H1 (cell line): ENCODE results near the gene G3BP1. TPM values are rescaled to one million over a fixed set of nuclear protein-coding genes. Genes with fewer than 3 reads are reported as not detected.

Experiments used
- CTCF ChIA-PET: fragments of 300-600 bp; sonication (Branson Sonifier 250); formaldehyde crosslinking; loops from one replicate; lab custom pipeline; 2021; ENCODE audit not compliant: partially characterized antibody; lab: Charles Lee
- POLR2A ChIA-PET: fragments of 300-600 bp; sonication (Branson Sonifier 250); formaldehyde crosslinking; loops from one replicate; lab custom pipeline; 2021; ENCODE audit warnings: inconsistent platforms; ENCODE audit not compliant: partially characterized antibody; lab: Charles Lee
- DNase-seq, 2 experiments: peaks; one replicate each; pipeline versions ENCODE4 v3.0.0 to v3.0.0-alpha.2; 2010 to 2022; ENCODE audit warnings: low spot score in 2 of 2, low read depth in 1 of 2, mixed read lengths in 1 of 2
- FAIRE-seq: peaks from 2 replicates; lab custom pipeline; 2011; peaks lifted over from hg19 to GRCh38; lab: Jason Lieb, UNC
- H2AFZ ChIP-seq: 2 replicates; pipeline ENCODE4 v1.8.1; 2012; ENCODE audit warnings: low read length, inconsistent platforms
- H2AK5ac ChIP-seq: 2 replicates; pipeline ENCODE4 v1.6.1; 2013; ENCODE audit warnings: low read depth, low read length
- H2BK120ac ChIP-seq: replicated peaks from 2 replicates; pipeline ENCODE3; 2013; ENCODE audit warnings: low read depth, low read length, inconsistent platforms
- H2BK12ac ChIP-seq: 2 replicates; pipeline ENCODE4 v1.6.1; 2013; ENCODE audit warnings: low read depth, low read length
- H2BK15ac ChIP-seq: 2 replicates; pipeline ENCODE4 v1.6.1; 2013; ENCODE audit warnings: low read length
- H2BK20ac ChIP-seq: 2 replicates; pipeline ENCODE4 v1.6.1; 2013; ENCODE audit warnings: low read length
- H2BK5ac ChIP-seq: 2 replicates; pipeline ENCODE4 v1.6.1; 2013; ENCODE audit warnings: low read depth, low read length
- H3K14ac ChIP-seq: 2 replicates; pipeline ENCODE4 v1.6.1; 2013; ENCODE audit warnings: inconsistent platforms; ENCODE audit not compliant: insufficient read length
- H3K18ac ChIP-seq: 2 replicates; pipeline ENCODE4 v1.6.1; 2013; ENCODE audit warnings: low read length; ENCODE audit errors: extremely low read depth
- H3K23ac ChIP-seq: 2 replicates; pipeline ENCODE4 v1.6.1; 2013; ENCODE audit warnings: inconsistent platforms; ENCODE audit not compliant: insufficient read length
- H3K23me2 ChIP-seq: 2 replicates; pipeline ENCODE4 v1.6.1; 2013; ENCODE audit warnings: low read depth, low read length
- H3K27ac ChIP-seq: 2 replicates; pipeline ENCODE4 v1.6.1; 2011; ENCODE audit warnings: low read depth, low read length, inconsistent platforms
- H3K27me3 ChIP-seq, 4 experiments: replicated peaks in 1 of 4; 1 replicate in 1 of 4; 2 replicates in 3 of 4; pipeline versions ENCODE4 v1.6.1 to v1.8.1; 2011 to 2013; ENCODE audit warnings: low read length in 3 of 4, mild to moderate bottlenecking in 3 of 4, inconsistent platforms in 2 of 4, mixed read lengths in 2 of 4, moderate library complexity in 1 of 4; ENCODE audit not compliant: control insufficient read depth in 3 of 4, insufficient read depth in 3 of 4; ENCODE audit errors: extremely low read depth in 1 of 4
- H3K36me3 ChIP-seq, 4 experiments: 2 replicates each; pipeline versions ENCODE4 v1.6.1 to v1.8.1; 2011 to 2013; ENCODE audit warnings: mild to moderate bottlenecking in 4 of 4, low read length in 3 of 4, moderate library complexity in 2 of 4, control low read depth in 1 of 4, inconsistent platforms in 1 of 4; ENCODE audit not compliant: insufficient read depth in 4 of 4, control insufficient read depth in 2 of 4
- H3K4ac ChIP-seq: replicated peaks from 2 replicates; pipeline ENCODE3; 2013; ENCODE audit warnings: low read length, low read depth, mixed read lengths, inconsistent platforms; ENCODE audit not compliant: insufficient read length
- H3K4me1 ChIP-seq, 4 experiments: replicated peaks in 1 of 4; 1 replicate in 1 of 4; 2 replicates in 3 of 4; pipeline versions ENCODE4 v1.6.1 to v1.8.1; 2011 to 2013; ENCODE audit warnings: low read length in 3 of 4, inconsistent platforms in 2 of 4, mixed read lengths in 1 of 4; ENCODE audit not compliant: insufficient read depth in 4 of 4, control insufficient read depth in 3 of 4
- H3K4me2 ChIP-seq, 2 experiments: 2 replicates each; pipeline versions ENCODE4 v1.6.1 to v1.8.1; 2011 to 2013; ENCODE audit warnings: low read depth in 2 of 2, low read length in 2 of 2, control low read depth in 1 of 2, inconsistent platforms in 1 of 2, mild to moderate bottlenecking in 1 of 2; ENCODE audit not compliant: insufficient read depth in 1 of 2
- H3K4me3 ChIP-seq, 4 experiments: fragments of 200-600, 300-600 bp in 1 of 4; sonication (generic), shearing (Covaris generic), sonication (Bioruptor Twin) in 1 of 4; 2 replicates each; pipeline versions ENCODE4 v1.5.1 to v1.8.1; 2011 to 2016; ENCODE audit warnings: low read length in 4 of 4, low read depth in 3 of 4, control low read depth in 2 of 4, inconsistent platforms in 2 of 4, mild to moderate bottlenecking in 2 of 4, mixed read lengths in 1 of 4, moderate library complexity in 1 of 4; ENCODE audit not compliant: insufficient read depth in 2 of 4; ENCODE audit errors: extremely low read depth in 1 of 4
- H3K56ac ChIP-seq: replicated peaks from 2 replicates; pipeline ENCODE3; 2013; ENCODE audit warnings: low read depth, mild to moderate bottlenecking, mixed read lengths, low read length, inconsistent platforms; ENCODE audit not compliant: insufficient read length
- H3K79me1 ChIP-seq: 2 replicates; pipeline ENCODE4 v1.6.1; 2013; ENCODE audit warnings: low read depth, low read length, control low read depth
- H3K79me2 ChIP-seq, 2 experiments: 2 replicates each; pipeline versions ENCODE4 v1.6.1 to v1.8.1; 2012 to 2013; ENCODE audit warnings: low read length in 2 of 2, mild to moderate bottlenecking in 2 of 2, inconsistent platforms in 1 of 2; ENCODE audit not compliant: insufficient read depth in 2 of 2, control insufficient read depth in 1 of 2
- H3K9ac ChIP-seq, 4 experiments: replicated peaks in 1 of 4; 1 replicate in 1 of 4; 2 replicates in 3 of 4; pipeline versions ENCODE4 v1.6.1 to v1.8.1; 2011 to 2013; ENCODE audit warnings: low read depth in 3 of 4, low read length in 3 of 4, control low read depth in 2 of 4, mild to moderate bottlenecking in 2 of 4, moderate library complexity in 2 of 4, inconsistent platforms in 1 of 4; ENCODE audit errors: extremely low read depth in 1 of 4
- H3K9me3 ChIP-seq, 2 experiments: 2 replicates each; pipeline versions ENCODE4 v1.6.1 to v1.8.1; 2012 to 2013; ENCODE audit warnings: mild to moderate bottlenecking in 2 of 2, moderate library complexity in 2 of 2, control low read depth in 1 of 2, inconsistent platforms in 1 of 2, low read depth in 1 of 2, low read length in 1 of 2, mixed read lengths in 1 of 2; ENCODE audit not compliant: insufficient read depth in 2 of 2
- H4K20me1 ChIP-seq, 2 experiments: replicated peaks in 1 of 2; 2 replicates each; pipeline versions ENCODE3 to v1.8.1; 2011 to 2013; ENCODE audit warnings: inconsistent platforms in 2 of 2, low read length in 2 of 2, mild to moderate bottlenecking in 1 of 2; ENCODE audit not compliant: insufficient read depth in 2 of 2, control insufficient read depth in 1 of 2
- H4K5ac ChIP-seq: 2 replicates; pipeline ENCODE4 v1.6.1; 2013; ENCODE audit warnings: low read length, low read depth, mixed read lengths, inconsistent platforms; ENCODE audit not compliant: insufficient read length
- H4K8ac ChIP-seq: 2 replicates; pipeline ENCODE4 v1.8.0; 2013; ENCODE audit warnings: mild to moderate bottlenecking, moderate library complexity, low read length, inconsistent platforms; ENCODE audit not compliant: insufficient read depth; ENCODE audit errors: extremely low read depth
- H4K91ac ChIP-seq: replicated peaks from 2 replicates; pipeline ENCODE3; 2013; ENCODE audit warnings: low read length, mixed read lengths, inconsistent platforms; ENCODE audit not compliant: insufficient read length
- CBX8 ChIP-seq: fragments of 300-800, 300-1000 bp; sonication (generic); IDR thresholded peaks from 2 replicates; pipeline ENCODE4 v1.7.1; 2016; ENCODE audit warnings: low read depth, low read length, borderline replicate concordance
- CEBPB ChIP-seq: IDR thresholded peaks from 2 replicates; pipeline ENCODE4 v1.6.1; 2012; ENCODE audit warnings: low read depth, low read length
- EZH2 ChIP-seq: fragments of 200-600 bp; sonication (generic); IDR thresholded peaks from 2 replicates; pipeline ENCODE4 v1.7.1; 2012; ENCODE audit warnings: low read depth, mild to moderate bottlenecking, moderate library complexity, low read length, inconsistent platforms; ENCODE audit not compliant: severe bottlenecking
- JUND ChIP-seq: IDR thresholded peaks from 2 replicates; pipeline ENCODE4 v1.6.1; 2011; ENCODE audit warnings: mild to moderate bottlenecking, improper control_type of control experiment, low read length
- KDM4A ChIP-seq: IDR thresholded peaks from one replicate; pipeline ENCODE4 v1.7.1; 2012; ENCODE audit warnings: low read depth, mild to moderate bottlenecking, moderate library complexity, low read length, inconsistent platforms; ENCODE audit not compliant: severe bottlenecking
- TCF12 ChIP-seq: IDR thresholded peaks from 2 replicates; pipeline ENCODE4 v1.6.1; 2011; ENCODE audit warnings: low read depth, mild to moderate bottlenecking, low read length
- WGBS, 2 experiments: shearing (Covaris generic) in 1 of 2; methylation state at CpG; one replicate each; pipeline versions ENCODE4 v1.1.6 to v1.1.7; 2013 to 2015; ENCODE audit warnings: low lambda C conversion rate in 2 of 2, mixed read lengths in 2 of 2, inconsistent platforms in 1 of 2, low coverage in 1 of 2, missing lambda C conversion rate in 1 of 2; ENCODE audit not compliant: insufficient replicate concordance in 2 of 2, insufficient coverage in 1 of 2, insufficient read length in 1 of 2; ENCODE audit errors: extremely low coverage in 1 of 2, missing lambda C conversion rate in 1 of 2; 5-methylcytosine and 5-hydroxymethylcytosine counted together
- polyA plus RNA-seq, 7 experiments: library from polyadenylated mRNA; depleted of rRNA in 3 of 7; stranded (reverse) in 5 of 7; unstranded in 2 of 7; fragments of >200 nt in 5 of 7; fragments of 200-250 nt in 2 of 7; gene quantifications; 1 replicate in 5 of 7; 2 replicates in 1 of 7; 4 replicates in 1 of 7; pipeline versions ENCODE4 v1.2.1 to v1.2.3, GENCODE V29; 2011 to 2013; ENCODE audit warnings: missing spikeins in 2 of 7, mixed read lengths in 2 of 7
- total RNA-seq: library from RNA; stranded (reverse); fragmentation: NEBNext Ultra II Directional; extraction: Animal tissue kit (Norgen Biotek cat#: 25700); gene quantifications from 2 replicates; pipeline ENCODE4 v1.2.1, GENCODE V29; 2021
- TF ChIP-seq, protein P1 (sequence below): IDR thresholded peaks from 2 replicates; pipeline ENCODE4 v1.6.1; 2012; ENCODE audit warnings: inconsistent platforms

Gene G3BP1
- total and polyA plus RNA-seq, 2 of the 8 experiments (the other 6 are each of a cell fraction or from before 2014, with no cell fraction given), result 71.2 to 516 TPM

- Histone ChIP-seq H3K79me2 (peaks cover 67 to 100% of the 10 kb centered on the region in 2 experiments), H2AK5ac (no peak overlapping the region), H3K4me3 (no peak overlapping the region), H2BK15ac (no peak overlapping the region), H3K23ac (no peak overlapping the region), H4K5ac (no peak overlapping the region), H4K20me1 (peaks cover 30 to 71% of the 10 kb centered on the region in 2 experiments), H2BK5ac (no peak overlapping the region), H3K27me3 (no peaks in the 10 kb centered on the region), H3K79me1 (no peaks in the 10 kb centered on the region; the same call in 1 of the 2 replicates), H2BK20ac (no peak overlapping the region), H2BK120ac (no peak overlapping the region), H3K23me2 (no peaks in the 10 kb centered on the region), H3K9me3 (no peaks in the 10 kb centered on the region), H3K4ac (no peak overlapping the region), H4K8ac (no peak overlapping the region), H3K36me3 (peaks cover 0 to 17% (median 5%) of the 10 kb centered on the region in 4 experiments; a peak in 4 of 8 replicates), H3K9ac (no peak overlapping the region), H2BK12ac (no peak overlapping the region), H4K91ac (no peak overlapping the region), H3K4me1 (peaks cover 0 to 12% (median 6%) of the 10 kb centered on the region in 4 experiments; a peak in 6 of 7 replicates), H3K27ac (no peak overlapping the region), H3K56ac (no peak overlapping the region), H3K14ac (no peak overlapping the region), H3K18ac (no peak overlapping the region), H3K4me2 (no peak overlapping the region), H2AFZ (no peak overlapping the region)
- DNase-seq (no peak), FAIRE-seq (no peak)
- TF ChIP-seq, protein P1, sequence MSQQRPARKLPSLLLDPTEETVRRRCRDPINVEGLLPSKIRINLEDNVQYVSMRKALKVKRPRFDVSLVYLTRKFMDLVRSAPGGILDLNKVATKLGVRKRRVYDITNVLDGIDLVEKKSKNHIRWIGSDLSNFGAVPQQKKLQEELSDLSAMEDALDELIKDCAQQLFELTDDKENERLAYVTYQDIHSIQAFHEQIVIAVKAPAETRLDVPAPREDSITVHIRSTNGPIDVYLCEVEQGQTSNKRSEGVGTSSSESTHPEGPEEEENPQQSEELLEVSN, result no peak
- TF ChIP-seq EZH2 (no peak), TCF12 (no peak), KDM4A (no peak), JUND (no peak), CBX8 (no peak), CEBPB (no peak)
- ChIA-PET CTCF (no interaction called here), POLR2A (interaction anchor here (1.0 to 2.6 kb wide), 5 partner anchors 8 to 267 kb away, joined by 3 to 37 read pairs (median 6); partner anchors contain the start of gene G3BP1)
- 74% methylated on average over 1 of the region's 1 CpG; no CpG with 5 or more reads in 1 of the 2 experiments for WGBS, 2 experiments
These were observed 9.4 kb downstream of the G3BP1 start for GRCh38 chr5:151781201-151781600.
